K562 (cell line): ENCODE results near the gene ODAD3. TPM values are rescaled to one million over a fixed set of nuclear protein-coding genes. Genes with fewer than 3 reads are reported as not detected.

Source experiments
- RAD21 ChIP-seq, 2 experiments: fragments of 250-450 bp in 1 of 2; fragments of 450-650 bp in 1 of 2; sonication (Bioruptor Pico) in 1 of 2; formaldehyde crosslinking in 1 of 2; IDR thresholded peaks in 1 of 2; conservative IDR thresholded peaks in 1 of 2; 2 replicates each; pipeline versions ENCODE4 v1.4.0 to v1.8.0; 2020 to 2022; ENCODE audit warnings: mild to moderate bottlenecking in 2 of 2, moderate library complexity in 1 of 2
- ZBTB7A ChIP-seq: IDR thresholded peaks from 2 replicates; pipeline ENCODE4 v1.6.1; 2011; ENCODE audit warnings: low read depth, mild to moderate bottlenecking, low read length, moderate library complexity, borderline replicate concordance; ENCODE audit not compliant: control insufficient read depth
- polyA plus RNA-seq, 8 experiments: library from polyadenylated mRNA; depleted of rRNA in 4 of 8; stranded (reverse) in 5 of 8; unstranded in 3 of 8; fragments of >200 nt; fragmentation: Nextera tagmentation in 2 of 8; fragmentation: Illumina TruSeq in 1 of 8; extraction: Ambion mirVana in 2 of 8; extraction: Trizol in 1 of 8; gene quantifications; 2 replicates each; pipeline versions ENCODE4 v1.2.1 to v1.2.3, GENCODE V29; 2011 to 2014; ENCODE audit warnings: inconsistent platforms in 1 of 8, missing spikeins in 1 of 8
- total RNA-seq, 7 experiments: library from RNA; depleted of rRNA in 6 of 7; stranded (reverse); fragments of >200 nt in 6 of 7; fragmentation: Illumina TruSeq in 2 of 7; extraction: Trizol in 2 of 7; gene quantifications; 2 replicates each; pipeline versions ENCODE4 v1.2.1 to v1.2.3, GENCODE V29; 2011 to 2021; ENCODE audit warnings: low replicate concordance in 1 of 7
- TF ChIP-seq, protein P1 (sequence below): fragments of 200-800 bp; sonication (Bioruptor generic); IDR thresholded peaks from 2 replicates; pipeline ENCODE4 v1.6.1; 2017; ENCODE audit warnings: missing genetic modification characterization, missing compliant biosample characterization
- TF ChIP-seq, protein P2 (sequence below), 2 experiments: fragments of 450-650 bp; formaldehyde crosslinking in 1 of 2; IDR thresholded peaks; 2 replicates each; pipeline versions ENCODE4 v1.4.0 to v1.6.1; 2014 to 2020; ENCODE audit warnings: mild to moderate bottlenecking in 2 of 2, borderline replicate concordance in 1 of 2, low read depth in 1 of 2
- TF ChIP-seq, protein P3 (sequence below): fragments of 200-800 bp; sonication (Bioruptor generic); IDR thresholded peaks from 2 replicates; pipeline ENCODE4 v1.6.1; 2016; ENCODE audit warnings: missing genetic modification characterization, missing compliant biosample characterization
- TF ChIP-seq, protein P4 (sequence below): IDR thresholded peaks from 2 replicates; pipeline ENCODE4 v1.6.1; 2011; ENCODE audit warnings: borderline replicate concordance, low read depth, mild to moderate bottlenecking, moderate library complexity, low read length; ENCODE audit not compliant: insufficient read depth, poor library complexity, severe bottlenecking

The ODAD3 gene
- total and polyA plus RNA-seq, 9 of the 15 experiments (the other 6 are each of a cell fraction or from before 2014, with no cell fraction given), result 0.07 to 0.72 (median 0.14) TPM; not detected in 2

DNA sequence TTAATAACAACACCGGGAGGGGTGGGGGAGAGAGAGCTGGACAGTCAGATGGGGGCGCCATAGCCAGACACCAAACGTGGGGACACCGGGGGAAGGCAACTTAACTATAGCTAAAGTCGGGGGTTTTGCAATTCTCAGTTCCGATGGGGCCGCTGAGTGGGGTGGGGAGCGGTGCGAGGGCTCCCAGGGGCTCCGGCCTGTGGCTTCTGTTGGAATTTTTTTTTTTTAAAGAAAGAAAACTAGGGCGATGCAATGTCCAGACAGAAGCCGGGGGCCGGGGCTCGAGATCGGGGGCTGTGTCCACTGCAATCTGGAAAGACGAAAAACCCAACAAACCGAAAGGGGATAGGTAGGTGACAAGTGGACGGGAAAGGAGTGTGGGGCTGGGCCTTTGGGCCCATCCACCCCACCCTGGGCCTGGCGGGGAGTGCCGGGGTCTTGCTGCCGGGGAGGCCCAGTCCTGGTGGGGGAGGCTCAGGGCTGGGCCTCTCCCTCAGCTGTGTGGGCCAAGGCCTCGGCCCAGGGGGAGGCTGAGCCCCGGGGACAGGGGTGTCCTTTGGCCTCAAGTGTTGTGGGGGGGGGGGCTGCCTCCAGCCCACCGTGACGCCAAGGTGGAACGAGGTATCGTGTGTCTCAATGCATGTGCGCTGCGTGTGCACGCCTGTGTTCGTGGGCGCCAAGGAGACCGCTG, 17.8 kb upstream of the ODAD3 start (continued):
- TF ChIP-seq, protein P1, sequence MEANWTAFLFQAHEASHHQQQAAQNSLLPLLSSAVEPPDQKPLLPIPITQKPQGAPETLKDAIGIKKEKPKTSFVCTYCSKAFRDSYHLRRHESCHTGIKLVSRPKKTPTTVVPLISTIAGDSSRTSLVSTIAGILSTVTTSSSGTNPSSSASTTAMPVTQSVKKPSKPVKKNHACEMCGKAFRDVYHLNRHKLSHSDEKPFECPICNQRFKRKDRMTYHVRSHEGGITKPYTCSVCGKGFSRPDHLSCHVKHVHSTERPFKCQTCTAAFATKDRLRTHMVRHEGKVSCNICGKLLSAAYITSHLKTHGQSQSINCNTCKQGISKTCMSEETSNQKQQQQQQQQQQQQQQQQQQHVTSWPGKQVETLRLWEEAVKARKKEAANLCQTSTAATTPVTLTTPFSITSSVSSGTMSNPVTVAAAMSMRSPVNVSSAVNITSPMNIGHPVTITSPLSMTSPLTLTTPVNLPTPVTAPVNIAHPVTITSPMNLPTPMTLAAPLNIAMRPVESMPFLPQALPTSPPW (CRISPR knock-in tag), result peak; percentile 28; the same call in 1 of the 2 replicates
- TF ChIP-seq, protein P2, sequence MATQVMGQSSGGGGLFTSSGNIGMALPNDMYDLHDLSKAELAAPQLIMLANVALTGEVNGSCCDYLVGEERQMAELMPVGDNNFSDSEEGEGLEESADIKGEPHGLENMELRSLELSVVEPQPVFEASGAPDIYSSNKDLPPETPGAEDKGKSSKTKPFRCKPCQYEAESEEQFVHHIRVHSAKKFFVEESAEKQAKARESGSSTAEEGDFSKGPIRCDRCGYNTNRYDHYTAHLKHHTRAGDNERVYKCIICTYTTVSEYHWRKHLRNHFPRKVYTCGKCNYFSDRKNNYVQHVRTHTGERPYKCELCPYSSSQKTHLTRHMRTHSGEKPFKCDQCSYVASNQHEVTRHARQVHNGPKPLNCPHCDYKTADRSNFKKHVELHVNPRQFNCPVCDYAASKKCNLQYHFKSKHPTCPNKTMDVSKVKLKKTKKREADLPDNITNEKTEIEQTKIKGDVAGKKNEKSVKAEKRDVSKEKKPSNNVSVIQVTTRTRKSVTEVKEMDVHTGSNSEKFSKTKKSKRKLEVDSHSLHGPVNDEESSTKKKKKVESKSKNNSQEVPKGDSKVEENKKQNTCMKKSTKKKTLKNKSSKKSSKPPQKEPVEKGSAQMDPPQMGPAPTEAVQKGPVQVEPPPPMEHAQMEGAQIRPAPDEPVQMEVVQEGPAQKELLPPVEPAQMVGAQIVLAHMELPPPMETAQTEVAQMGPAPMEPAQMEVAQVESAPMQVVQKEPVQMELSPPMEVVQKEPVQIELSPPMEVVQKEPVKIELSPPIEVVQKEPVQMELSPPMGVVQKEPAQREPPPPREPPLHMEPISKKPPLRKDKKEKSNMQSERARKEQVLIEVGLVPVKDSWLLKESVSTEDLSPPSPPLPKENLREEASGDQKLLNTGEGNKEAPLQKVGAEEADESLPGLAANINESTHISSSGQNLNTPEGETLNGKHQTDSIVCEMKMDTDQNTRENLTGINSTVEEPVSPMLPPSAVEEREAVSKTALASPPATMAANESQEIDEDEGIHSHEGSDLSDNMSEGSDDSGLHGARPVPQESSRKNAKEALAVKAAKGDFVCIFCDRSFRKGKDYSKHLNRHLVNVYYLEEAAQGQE (IDR thresholded peaks at IDR 0.05; ENCODE audit: borderline replicate concordance), result no peak; the same call in 1 of the 2 replicates
- TF ChIP-seq, protein P2 (CRISPR knock-in tag; IDR thresholded peaks at IDR 0.05; ENCODE audit: low read depth), result no peak
- 0 out of 2 replicates have a peak, but pooled peaks have one; percentile 29 for TF ChIP-seq ZBTB7A
- TF ChIP-seq, protein P3, sequence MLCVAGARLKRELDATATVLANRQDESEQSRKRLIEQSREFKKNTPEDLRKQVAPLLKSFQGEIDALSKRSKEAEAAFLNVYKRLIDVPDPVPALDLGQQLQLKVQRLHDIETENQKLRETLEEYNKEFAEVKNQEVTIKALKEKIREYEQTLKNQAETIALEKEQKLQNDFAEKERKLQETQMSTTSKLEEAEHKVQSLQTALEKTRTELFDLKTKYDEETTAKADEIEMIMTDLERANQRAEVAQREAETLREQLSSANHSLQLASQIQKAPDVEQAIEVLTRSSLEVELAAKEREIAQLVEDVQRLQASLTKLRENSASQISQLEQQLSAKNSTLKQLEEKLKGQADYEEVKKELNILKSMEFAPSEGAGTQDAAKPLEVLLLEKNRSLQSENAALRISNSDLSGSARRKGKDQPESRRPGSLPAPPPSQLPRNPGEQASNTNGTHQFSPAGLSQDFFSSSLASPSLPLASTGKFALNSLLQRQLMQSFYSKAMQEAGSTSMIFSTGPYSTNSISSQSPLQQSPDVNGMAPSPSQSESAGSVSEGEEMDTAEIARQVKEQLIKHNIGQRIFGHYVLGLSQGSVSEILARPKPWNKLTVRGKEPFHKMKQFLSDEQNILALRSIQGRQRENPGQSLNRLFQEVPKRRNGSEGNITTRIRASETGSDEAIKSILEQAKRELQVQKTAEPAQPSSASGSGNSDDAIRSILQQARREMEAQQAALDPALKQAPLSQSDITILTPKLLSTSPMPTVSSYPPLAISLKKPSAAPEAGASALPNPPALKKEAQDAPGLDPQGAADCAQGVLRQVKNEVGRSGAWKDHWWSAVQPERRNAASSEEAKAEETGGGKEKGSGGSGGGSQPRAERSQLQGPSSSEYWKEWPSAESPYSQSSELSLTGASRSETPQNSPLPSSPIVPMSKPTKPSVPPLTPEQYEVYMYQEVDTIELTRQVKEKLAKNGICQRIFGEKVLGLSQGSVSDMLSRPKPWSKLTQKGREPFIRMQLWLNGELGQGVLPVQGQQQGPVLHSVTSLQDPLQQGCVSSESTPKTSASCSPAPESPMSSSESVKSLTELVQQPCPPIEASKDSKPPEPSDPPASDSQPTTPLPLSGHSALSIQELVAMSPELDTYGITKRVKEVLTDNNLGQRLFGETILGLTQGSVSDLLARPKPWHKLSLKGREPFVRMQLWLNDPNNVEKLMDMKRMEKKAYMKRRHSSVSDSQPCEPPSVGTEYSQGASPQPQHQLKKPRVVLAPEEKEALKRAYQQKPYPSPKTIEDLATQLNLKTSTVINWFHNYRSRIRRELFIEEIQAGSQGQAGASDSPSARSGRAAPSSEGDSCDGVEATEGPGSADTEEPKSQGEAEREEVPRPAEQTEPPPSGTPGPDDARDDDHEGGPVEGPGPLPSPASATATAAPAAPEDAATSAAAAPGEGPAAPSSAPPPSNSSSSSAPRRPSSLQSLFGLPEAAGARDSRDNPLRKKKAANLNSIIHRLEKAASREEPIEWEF (CRISPR knock-in tag), result no peak
- TF ChIP-seq, protein P4, sequence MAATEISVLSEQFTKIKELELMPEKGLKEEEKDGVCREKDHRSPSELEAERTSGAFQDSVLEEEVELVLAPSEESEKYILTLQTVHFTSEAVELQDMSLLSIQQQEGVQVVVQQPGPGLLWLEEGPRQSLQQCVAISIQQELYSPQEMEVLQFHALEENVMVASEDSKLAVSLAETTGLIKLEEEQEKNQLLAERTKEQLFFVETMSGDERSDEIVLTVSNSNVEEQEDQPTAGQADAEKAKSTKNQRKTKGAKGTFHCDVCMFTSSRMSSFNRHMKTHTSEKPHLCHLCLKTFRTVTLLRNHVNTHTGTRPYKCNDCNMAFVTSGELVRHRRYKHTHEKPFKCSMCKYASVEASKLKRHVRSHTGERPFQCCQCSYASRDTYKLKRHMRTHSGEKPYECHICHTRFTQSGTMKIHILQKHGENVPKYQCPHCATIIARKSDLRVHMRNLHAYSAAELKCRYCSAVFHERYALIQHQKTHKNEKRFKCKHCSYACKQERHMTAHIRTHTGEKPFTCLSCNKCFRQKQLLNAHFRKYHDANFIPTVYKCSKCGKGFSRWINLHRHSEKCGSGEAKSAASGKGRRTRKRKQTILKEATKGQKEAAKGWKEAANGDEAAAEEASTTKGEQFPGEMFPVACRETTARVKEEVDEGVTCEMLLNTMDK, result peak; percentile 39
- TF ChIP-seq RAD21 (CRISPR knock-in tag; conservative IDR thresholded peaks at IDR 0.05 in 1 of 2, IDR thresholded peaks at IDR 0.05 in 1 of 2), result peak in 1 of 2 experiments; percentile 23; a peak in 1 of 4 replicates
